NCI-H460 (cell line): ENCODE measurements around the gene WNT8B. TPM values are rescaled to one million over a fixed set of nuclear protein-coding genes. Genes with fewer than 3 reads are reported as not detected.

Experiments used
- DNase-seq: peaks from one replicate; pipeline ENCODE4 v3.0.0-alpha.2; 2016; ENCODE audit warnings: low read depth; ENCODE audit errors: extremely low read depth
- total RNA-seq: library from RNA; depleted of rRNA; stranded (reverse); fragments of >200 nt; shearing (Covaris generic); gene quantifications from 2 replicates; pipeline ENCODE4 v1.2.3, GENCODE V29; 2014; rRNA removed

The WNT8B gene
- total RNA-seq, 1 experiment from 2014 or later: 0.10 TPM

DNA sequence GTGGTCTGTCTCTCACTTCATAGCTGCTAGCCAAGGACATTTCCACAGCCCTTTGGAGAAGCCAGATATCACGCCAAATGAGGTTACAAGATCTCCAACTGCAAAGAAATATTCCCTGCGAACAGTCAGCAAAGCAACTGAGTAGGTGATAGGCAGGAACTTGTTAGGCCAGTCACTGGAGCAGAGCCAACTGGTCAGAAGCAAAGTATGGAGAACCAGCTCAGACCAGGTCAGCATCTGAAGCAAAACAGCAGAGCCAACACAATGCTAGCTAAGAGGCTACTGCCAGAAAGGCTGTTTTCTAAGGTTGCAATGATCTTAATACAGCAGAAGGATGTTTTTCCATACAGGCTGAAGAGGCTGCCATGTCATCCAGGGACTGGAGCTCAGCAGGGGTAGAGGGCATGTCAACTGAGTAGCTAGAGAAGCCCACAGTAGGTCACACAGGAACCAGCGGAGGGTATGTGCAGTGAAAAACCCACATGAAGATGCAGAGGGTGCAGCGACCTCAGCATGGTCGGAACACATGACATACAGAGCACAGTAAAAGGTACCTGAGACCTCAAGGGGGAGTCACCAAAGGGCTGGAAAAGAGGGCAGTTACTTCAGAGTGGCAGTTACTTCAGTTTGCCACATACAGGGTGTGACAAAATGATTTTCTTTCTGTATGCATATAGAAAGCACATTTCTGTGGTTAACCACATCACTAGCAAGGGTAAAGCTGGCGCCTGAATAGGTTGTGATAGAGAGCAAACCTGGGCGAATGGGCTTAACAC lies 47.9 kb downstream of the WNT8B start:
- DNase-seq: no peak

DNA sequence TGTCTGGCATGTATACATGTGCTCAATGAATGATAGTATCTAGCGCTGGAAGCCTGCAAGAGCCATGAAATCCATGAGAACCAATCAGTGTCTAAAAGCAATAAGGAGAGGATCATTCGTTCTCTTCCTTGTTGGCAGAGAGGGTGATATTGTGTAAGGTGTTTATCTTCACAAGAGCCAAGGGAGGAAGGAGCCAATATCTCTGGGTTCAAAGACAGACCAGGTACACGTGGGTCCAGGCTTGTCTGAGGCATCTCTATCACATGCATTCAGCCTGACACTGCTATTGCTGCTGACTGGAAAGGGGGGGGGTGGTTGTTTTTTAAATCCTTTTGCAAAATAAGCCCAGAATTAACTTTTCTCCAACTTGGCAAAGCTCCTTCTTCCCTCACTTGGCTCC lies 52.8 kb downstream of the WNT8B start:
- DNase-seq: no peak

GRCh38 chr10:100516847-100517246 lies 54.0 kb downstream of the WNT8B start:
- no peak for DNase-seq

GRCh38 chr10:100518761-100519241 lies 56.0 kb downstream of the WNT8B start:
- peak; percentile 68 for DNase-seq

DNA sequence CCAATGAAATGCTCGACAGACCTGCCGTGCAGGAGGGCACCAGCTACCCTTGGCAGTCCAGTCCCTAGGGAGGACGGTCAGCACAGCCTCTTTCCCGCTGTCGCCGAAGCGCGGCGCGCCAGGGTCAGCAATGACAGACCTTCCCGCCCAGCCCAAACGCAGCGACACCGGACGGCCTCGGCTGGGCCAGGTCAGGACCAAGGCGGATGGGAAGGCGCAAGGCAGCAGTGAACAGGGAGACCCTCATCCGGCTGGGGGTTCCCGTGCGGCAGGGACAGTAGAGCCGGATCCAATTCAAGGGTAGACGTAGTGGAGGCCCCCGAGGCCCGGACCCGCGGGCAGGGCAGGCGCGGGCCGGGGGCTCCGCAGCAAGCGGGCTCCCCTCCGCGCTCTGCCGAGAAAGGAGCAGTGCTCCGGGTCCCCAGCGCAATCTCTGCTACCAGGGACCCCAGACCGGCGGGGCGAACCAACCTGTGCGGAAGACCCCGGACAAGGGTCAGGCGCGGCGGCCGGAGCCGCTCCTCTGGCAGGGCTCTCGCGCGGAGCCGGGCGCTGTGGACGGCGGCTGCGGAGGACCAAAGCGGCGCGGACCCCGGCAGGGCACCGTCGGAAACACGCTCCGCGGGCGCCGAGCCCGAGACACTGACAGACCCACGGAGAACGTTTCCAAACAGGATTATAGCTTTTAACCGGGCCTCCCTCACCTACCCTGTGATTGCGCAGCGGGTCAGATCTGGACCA lies 56.7 kb downstream of the WNT8B start, which contains the start of gene SEC31B:
SEC31B (minus strand) TSS at position 551 of the 741 bp plus-strand sequence. CDS start 2,909 bp downstream, outside the sequence.
- no peak for DNase-seq

DNA sequence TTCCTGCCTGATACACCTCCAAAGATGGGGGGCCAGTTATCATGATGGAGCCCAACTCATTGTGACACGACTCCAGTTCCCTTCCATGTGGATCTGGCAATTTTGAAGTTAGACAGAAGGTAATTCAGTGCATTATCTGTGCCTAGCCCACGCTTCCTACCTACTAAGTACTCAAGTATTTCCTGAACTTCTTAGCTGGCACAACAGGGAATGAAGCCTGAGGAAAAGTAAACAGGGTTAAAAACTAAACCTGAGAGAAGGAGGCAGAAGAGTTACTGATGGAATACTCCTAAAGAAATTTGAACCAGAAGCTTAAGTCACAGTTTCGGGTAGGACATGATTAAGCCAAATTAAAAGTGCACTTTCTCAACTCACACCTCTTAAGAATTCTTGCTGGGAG lies 58.0 kb downstream of the WNT8B start:
- DNase-seq: no peak

DNA sequence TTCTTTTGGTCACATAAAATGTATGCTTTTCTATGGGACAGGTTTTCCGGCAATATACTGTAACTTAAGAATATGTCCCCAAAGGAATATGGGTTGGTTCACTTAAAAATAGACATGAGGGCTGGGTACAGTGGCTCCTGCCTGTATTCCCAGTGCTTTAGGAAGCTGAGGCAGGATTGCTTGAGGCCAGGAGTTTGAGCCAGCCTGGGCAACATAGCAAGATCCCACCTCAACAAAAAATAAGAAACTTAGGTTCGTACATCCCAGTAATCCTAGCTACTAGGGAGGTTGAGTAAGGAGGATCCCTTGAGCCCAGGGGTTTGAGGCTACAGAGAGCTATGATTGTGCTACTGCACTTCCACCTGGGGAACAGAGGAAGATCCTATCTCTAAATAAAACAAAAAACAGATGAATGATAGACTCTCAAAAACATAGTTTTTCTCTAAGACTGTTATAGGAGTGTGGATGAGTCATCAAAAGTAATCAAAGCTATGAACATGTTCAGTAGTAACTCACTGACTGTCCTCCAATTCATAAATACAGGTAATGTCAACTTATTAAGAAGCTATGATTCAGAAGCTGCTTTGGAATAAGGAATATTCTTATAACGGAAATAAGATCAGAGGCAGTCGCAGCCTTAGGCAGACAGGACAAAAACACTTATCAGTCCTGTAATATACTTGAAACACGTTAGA lies 59.4 kb downstream of the WNT8B start:
- DNase-seq: no peak

DNA sequence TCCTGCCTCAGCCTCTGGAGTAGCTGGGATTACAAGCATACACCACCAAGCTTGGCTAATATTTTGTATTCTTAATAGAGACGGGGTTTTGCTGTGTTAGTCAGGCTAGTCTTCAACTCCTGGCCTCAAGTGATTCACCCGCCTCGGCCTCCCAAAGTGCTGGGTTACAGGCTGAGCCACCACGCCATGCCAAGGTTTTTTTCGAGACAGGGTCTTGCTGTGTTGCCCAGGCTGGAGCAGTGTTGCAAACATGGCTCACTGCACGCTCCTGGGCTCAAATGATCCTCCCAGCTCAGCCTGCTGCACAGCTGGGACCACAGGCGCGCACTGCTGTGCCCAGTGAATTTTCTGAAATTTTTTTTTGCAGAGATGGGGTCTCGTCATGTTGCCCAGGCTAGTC lies 60.1 kb downstream of the WNT8B start:
- DNase-seq: no peak

- no peak for DNase-seq
These were observed 61.4 kb downstream of the WNT8B start for GRCh38 chr10:100524206-100524605.

DNA sequence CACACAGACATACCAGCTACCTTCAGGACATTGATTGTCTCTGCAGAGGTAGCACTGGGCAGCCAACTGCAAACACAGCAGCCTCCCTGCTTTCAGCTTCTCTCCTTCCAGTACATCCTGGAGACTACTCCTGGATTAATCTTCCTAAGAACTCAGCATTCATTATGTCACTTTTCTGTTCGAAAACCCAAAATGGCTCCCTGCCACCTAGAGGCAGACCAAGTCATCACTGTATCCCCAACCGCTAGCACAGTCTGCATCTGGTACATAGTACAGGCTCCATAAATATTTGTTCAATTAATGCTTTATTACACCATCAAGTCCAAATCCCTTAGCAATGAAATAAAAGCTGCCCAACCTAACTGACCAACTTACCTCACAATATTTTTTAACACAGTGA lies 61.8 kb downstream of the WNT8B start:
- DNase-seq: no peak

DNA sequence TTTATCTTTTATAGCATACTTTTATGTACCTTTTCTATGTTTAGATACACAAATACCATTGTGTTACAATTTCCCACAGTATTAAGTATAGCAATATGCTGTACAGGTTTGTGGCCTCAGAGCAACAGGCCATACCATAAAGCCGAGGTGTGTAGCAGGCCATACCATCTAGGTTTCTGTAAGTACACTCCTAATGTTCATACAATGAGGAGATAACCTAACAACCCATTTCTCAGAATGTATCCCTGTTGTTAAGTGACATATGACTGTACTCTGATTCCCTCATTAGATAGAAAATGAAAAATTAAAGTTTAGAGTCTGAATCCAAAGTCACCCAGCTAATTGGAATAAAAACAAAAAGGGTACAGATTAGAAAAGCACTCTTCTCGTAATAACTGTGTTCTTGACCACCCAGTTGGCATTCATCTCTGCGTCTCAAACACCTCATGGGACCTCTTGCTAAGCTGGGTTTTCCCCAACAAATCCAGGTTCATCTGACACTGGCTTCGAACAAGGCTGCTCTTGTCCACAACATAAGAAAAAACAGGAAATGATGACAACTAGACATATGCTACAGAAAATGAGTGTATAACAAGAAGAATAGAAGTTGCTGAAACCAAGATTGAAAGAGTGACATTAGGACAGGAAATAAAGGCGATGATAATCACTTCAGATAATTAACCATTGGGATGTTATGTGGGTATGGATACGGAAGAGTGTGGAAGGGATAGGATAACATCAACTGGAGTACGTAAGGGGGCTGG lies 65.5 kb downstream of the WNT8B start:
- DNase-seq: no peak

DNA sequence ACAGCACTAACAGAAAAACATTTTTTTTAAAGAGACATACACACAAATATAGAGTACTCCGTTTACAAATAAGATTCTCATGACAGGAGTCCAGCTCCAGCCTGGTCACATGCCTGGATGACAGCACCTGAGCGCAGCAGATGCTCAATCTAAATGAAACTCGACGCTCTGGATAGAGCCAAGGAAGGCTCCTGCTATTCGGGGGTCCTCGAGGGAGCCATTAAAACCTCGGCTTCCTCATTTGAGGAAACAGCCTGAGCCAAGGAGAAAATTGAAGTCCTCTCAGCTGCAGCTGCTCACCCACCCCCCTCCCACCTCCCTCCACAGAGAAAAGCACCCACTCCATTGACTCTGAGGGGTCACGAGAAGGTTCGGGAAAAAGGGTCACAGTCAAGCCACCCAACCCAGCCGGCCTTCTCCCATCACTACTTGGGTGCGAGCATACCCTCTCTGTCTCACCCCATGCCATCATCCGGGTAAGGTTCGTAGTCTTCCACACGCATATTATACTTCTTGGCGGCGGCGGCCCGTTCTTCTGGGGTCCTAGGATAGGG lies 66.2 kb downstream of the WNT8B start:
- no peak for DNase-seq

GRCh38 chr10:100529475-100530298 lies 66.9 kb downstream of the WNT8B start, which contains the start of gene NDUFB8:
TSS of gene NDUFB8 (minus strand) at chr10:100529871. CDS start at chr10:100529851, 20 bp downstream.
- DNase-seq: peak; percentile 82

- no peak for DNase-seq
These were observed 69.0 kb downstream of the WNT8B start for GRCh38 chr10:100531761-100532160.

Other genes with a start within 250 kb of the WNT8B start
- gene CHUK, start 233.4 kb upstream of the WNT8B start, total RNA-seq: 43.8 and 48.7 TPM in 2 replicates
- gene CWF19L1, start 195.4 kb upstream of the WNT8B start, total RNA-seq: 45.3 and 49.8 TPM in 2 replicates
- gene BLOC1S2, start 176.3 kb upstream of the WNT8B start, total RNA-seq: 82.3 and 85.3 TPM in 2 replicates
- gene PKD2L1, start 132.8 kb upstream of the WNT8B start, total RNA-seq: 0.05 TPM in 1 of 2 replicates, not detected in the other
- 163 and 165 TPM in 2 replicates for gene SCD, start 115.8 kb upstream of the WNT8B start, total RNA-seq
- gene SEC31B, start 56.9 kb downstream of the WNT8B start, total RNA-seq: 2.0 and 2.6 TPM in 2 replicates
- 433 and 456 TPM in 2 replicates for gene NDUFB8, start 66.9 kb downstream of the WNT8B start, total RNA-seq
- 7.8 and 9.3 TPM in 2 replicates for gene HIF1AN, start 72.9 kb downstream of the WNT8B start, total RNA-seq